ENCODE data around the gene ACBD6. TPM values are rescaled to one million over a fixed set of nuclear protein-coding genes. Genes with fewer than 3 reads are reported as not detected.

Gene ACBD6
- total and polyA plus RNA-seq, 5 donors from 2014 or later = 23.4 to 34.9 (median 25.5) TPM

DNA sequence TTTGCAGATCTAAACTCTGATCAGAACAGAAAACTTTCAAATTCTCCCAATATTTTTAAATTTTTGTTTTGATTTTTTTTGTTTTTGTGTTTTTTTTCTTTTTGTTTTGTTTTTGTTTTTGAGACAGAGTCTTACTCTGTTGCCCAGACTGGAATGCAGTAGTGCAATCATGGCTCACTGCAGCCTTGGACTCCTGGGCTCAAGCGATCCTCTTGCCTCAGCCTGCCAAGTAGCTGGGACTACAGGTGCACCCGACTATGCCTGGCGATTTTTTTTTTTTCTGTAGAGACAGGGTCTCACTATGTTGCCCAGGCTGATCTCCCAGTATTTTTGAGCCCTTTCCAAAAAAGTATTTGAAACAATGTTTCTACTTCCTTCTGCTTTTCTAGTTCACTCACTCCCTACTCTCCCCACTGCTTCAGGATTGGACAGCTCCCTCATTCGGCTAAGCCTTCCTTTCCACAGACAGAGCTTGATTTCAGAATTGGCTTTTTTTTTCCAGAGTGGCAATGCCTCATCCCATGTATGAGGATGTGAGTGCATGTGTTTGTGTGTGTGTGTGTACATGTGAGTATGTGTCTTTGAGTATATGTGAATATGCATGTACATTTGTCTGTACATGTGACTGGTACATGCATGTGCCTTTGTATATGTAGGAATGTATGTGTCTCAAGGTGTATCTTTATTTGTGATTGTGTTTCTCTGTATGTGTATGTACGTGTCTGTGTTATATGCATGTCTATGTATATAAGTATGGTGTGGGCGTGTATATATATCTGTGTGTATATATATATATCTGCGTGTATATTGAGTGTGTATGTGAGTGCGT is 260.4 kb downstream of the ACBD6 start:
- Mint-ChIP-seq H3K27me3 (peaks cover 82% of the 10 kb centered on the region), H3K9me3 (peaks cover 0 to 3% (median 0%) of the 10 kb centered on the region in 7 donors), H3K27ac (no peak overlapping the region), H3K4me3 (no peak overlapping the region), H3K36me3 (no peaks in the 10 kb centered on the region), H3K4me1 (peaks cover 0 to 10% (median 2%) of the 10 kb centered on the region in 4 donors)
- DNase-seq (no peak), ATAC-seq (ENCODE audit: low read depth in 2 of 2) (no peak)
- no peaks in the 10 kb centered on the region for H3K4me1 ChIP-seq (ENCODE audit: control insufficient read depth, insufficient read depth, low read length, poor library complexity, severe bottlenecking)
- no peak overlapping the region for H3K4me3 ChIP-seq (ENCODE audit: low read depth, low read length)
- no peaks in the 10 kb centered on the region for H3K36me3 ChIP-seq (ENCODE audit: control insufficient read depth, insufficient read depth, low read length)
- no peaks in the 10 kb centered on the region for H3K9me3 ChIP-seq (ENCODE audit: control insufficient read depth in 2 of 2, low read length in 2 of 2)
- H3K27me3 ChIP-seq (ENCODE audit: control insufficient read depth, insufficient read depth, low read length) = peaks cover 46% of the 10 kb centered on the region
- no peak overlapping the region for H3K27ac ChIP-seq (ENCODE audit: insufficient read depth, low read length, poor library complexity, severe bottlenecking)

DNA sequence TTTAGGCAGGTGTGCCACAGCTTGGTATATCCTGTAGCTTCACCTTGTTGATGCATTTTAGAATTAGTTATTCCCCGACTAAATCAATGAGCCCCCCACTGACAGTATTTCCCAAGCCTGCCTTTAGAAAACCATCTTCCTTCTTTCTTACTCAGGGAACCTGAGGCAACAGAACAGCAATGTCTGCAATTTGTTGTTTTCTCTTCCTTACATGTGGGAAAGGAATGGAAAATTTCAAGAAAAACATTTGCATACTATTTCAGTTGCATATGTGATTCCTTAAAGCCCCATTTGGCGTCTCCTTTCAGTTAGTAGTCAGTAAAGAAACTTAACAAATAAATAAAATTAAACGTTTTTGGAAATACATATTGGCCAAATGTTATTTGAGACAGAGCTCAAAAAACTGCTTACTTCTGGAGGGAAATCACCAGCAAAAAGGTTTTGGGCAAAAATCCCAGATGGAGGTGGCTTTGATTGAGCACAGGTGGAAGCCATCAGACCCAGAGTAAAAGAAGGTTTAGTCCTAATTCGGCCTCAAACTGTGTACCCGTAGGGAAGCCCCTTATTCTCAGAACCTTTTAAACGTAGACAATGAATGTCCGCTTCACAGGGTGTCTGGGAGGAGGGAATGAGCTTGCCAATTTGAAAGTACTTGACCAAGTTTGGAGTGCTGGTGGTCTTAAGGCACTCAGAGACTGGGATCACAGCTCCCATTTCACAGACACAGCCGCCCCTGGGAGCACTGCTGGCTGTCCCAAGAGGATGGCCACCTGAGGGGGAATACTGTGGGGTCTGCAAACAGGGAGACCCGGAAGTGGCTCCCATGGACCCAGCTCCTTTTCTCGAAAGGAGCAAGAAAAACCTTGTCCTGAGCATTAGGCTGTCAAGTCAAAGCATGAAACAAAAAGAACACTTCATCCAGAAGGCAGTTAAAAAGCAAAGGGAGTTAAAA is 263.0 kb downstream of the ACBD6 start:
- H3K9me3 Mint-ChIP-seq = peaks cover 0 to 4% (median 0%) of the 10 kb centered on the region in 7 donors
- peaks cover 0 to 24% (median 10%) of the 10 kb centered on the region in 4 donors for H3K4me1 Mint-ChIP-seq
- no peaks in the 10 kb centered on the region for H3K36me3 Mint-ChIP-seq

DNA sequence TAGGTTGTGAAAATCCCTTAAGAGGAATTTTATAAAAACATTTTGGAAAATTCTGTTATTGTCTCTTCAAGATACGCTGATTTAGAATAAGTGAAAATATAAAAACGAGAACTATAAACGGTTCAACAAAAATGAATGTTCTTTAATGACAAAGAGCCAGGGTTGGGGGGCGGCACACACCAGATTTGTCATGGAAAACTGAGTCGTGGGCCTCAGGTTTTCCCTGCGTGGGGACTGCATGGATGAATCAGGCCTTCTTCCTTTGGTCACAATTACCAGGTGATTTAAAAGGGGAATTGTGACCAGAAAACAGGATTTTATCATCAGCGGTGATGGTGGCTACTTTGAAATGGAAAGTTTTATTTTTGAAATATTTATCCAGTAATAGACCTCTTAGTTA is 263.7 kb downstream of the ACBD6 start:
- Histone ChIP-seq H3K36me3 (ENCODE audit: control insufficient read depth, insufficient read depth, low read length) (no peaks in the 10 kb centered on the region), H3K4me3 (ENCODE audit: low read depth, low read length) (no peak overlapping the region), H3K9me3 (ENCODE audit: control insufficient read depth in 2 of 2, low read length in 2 of 2) (no peaks in the 10 kb centered on the region), H3K27me3 (ENCODE audit: control insufficient read depth, insufficient read depth, low read length) (peaks cover 53% of the 10 kb centered on the region), H3K27ac (ENCODE audit: insufficient read depth, low read length, poor library complexity, severe bottlenecking) (no peak overlapping the region), H3K4me1 (ENCODE audit: control insufficient read depth, insufficient read depth, low read length, poor library complexity, severe bottlenecking) (peaks cover 17% of the 10 kb centered on the region)
- Mint-ChIP-seq H3K9me3 (peaks cover 0 to 4% (median 0%) of the 10 kb centered on the region in 7 donors), H3K4me1 (peaks cover 0 to 31% (median 13%) of the 10 kb centered on the region in 4 donors), H3K4me3 (no peak overlapping the region), H3K27ac (no peak overlapping the region), H3K27me3 (peaks cover 91% of the 10 kb centered on the region), H3K36me3 (no peaks in the 10 kb centered on the region)
- no peak for DNase-seq
- no peak for ATAC-seq (ENCODE audit: low read depth in 2 of 2)

More for the DNA sequence above, 263.0 kb downstream of the ACBD6 start:
- Histone ChIP-seq H3K36me3 (ENCODE audit: control insufficient read depth, insufficient read depth, low read length) (no peaks in the 10 kb centered on the region), H3K9me3 (ENCODE audit: control insufficient read depth in 2 of 2, low read length in 2 of 2) (no peaks in the 10 kb centered on the region), H3K4me3 (ENCODE audit: low read depth, low read length) (no peak overlapping the region), H3K27me3 (ENCODE audit: control insufficient read depth, insufficient read depth, low read length) (peaks cover 50% of the 10 kb centered on the region), H3K4me1 (ENCODE audit: control insufficient read depth, insufficient read depth, low read length, poor library complexity, severe bottlenecking) (peaks cover 13% of the 10 kb centered on the region), H3K27ac (ENCODE audit: insufficient read depth, low read length, poor library complexity, severe bottlenecking) (no peak overlapping the region)
- no peak for DNase-seq
- no peak for ATAC-seq (ENCODE audit: low read depth in 2 of 2)
- H3K27me3 Mint-ChIP-seq = peaks cover 91% of the 10 kb centered on the region
- no peak overlapping the region for H3K27ac Mint-ChIP-seq
- H3K4me3 Mint-ChIP-seq = no peak overlapping the region

Other genes starting within 250 kb of the ACBD6 start
- gene OVAAL, start 56.4 kb upstream of the ACBD6 start, total RNA-seq = not detected
- not detected for gene OVAAL, start 56.4 kb upstream of the ACBD6 start, polyA plus RNA-seq
- 24.2 TPM for gene XPR1, start 129.4 kb upstream of the ACBD6 start, total RNA-seq
- gene XPR1, start 129.4 kb upstream of the ACBD6 start, polyA plus RNA-seq = 10 to 100 TPM in 2 of 4 donors, 1 to 10 TPM in 2; 6.4 to 11.6 (median 8.9) TPM